K562 (cell line): ENCODE data around the gene TNNT2. TPM values are rescaled to one million over a fixed set of nuclear protein-coding genes. Genes with fewer than 3 reads are reported as not detected.

ENCODE experiments used
- UBTF ChIP-seq, 2 experiments: IDR thresholded peaks; 2 replicates each; pipeline ENCODE4 v1.6.1; 2012; ENCODE audit warnings: improper control_type of control experiment in 2 of 2, low read depth in 2 of 2, low read length in 2 of 2, borderline replicate concordance in 1 of 2
- ZFP30 ChIP-seq: fragments of 250-450 bp; sonication (Bioruptor Pico); IDR thresholded peaks from 2 replicates; pipeline ENCODE4 v1.8.0; 2022; ENCODE audit warnings: moderate library complexity, mild to moderate bottlenecking, inconsistent platforms, borderline replicate concordance
- ZNF512 ChIP-seq: IDR thresholded peaks from 2 replicates; pipeline ENCODE4 v1.6.1; 2016; ENCODE audit warnings: missing genetic modification characterization, missing compliant biosample characterization
- polyA plus RNA-seq, 8 experiments: library from polyadenylated mRNA; depleted of rRNA in 4 of 8; stranded (reverse) in 5 of 8; unstranded in 3 of 8; fragments of >200 nt; fragmentation: Nextera tagmentation in 2 of 8; fragmentation: Illumina TruSeq in 1 of 8; extraction: Ambion mirVana in 2 of 8; extraction: Trizol in 1 of 8; gene quantifications; 2 replicates each; pipeline versions ENCODE4 v1.2.1 to v1.2.3, GENCODE V29; 2011 to 2014; ENCODE audit warnings: inconsistent platforms in 1 of 8, missing spikeins in 1 of 8
- total RNA-seq, 7 experiments: library from RNA; depleted of rRNA in 6 of 7; stranded (reverse); fragments of >200 nt in 6 of 7; fragmentation: Illumina TruSeq in 2 of 7; extraction: Trizol in 2 of 7; gene quantifications; 2 replicates each; pipeline versions ENCODE4 v1.2.1 to v1.2.3, GENCODE V29; 2011 to 2021; ENCODE audit warnings: low replicate concordance in 1 of 7
- TF ChIP-seq, protein P1 (sequence below): fragments of 450-650 bp; IDR thresholded peaks from 2 replicates; pipeline ENCODE4 v1.6.1; 2016; ENCODE audit warnings: antibody characterized with exemption
- TF ChIP-seq, protein P2 (sequence below): sonication (generic); formaldehyde crosslinking; IDR thresholded peaks from 2 replicates; pipeline ENCODE4 v1.8.0; 2023; ENCODE audit warnings: mild to moderate bottlenecking, missing genetic modification reagents
- TF ChIP-seq, protein P3 (sequence below), 3 experiments: IDR thresholded peaks in 2 of 3; conservative IDR thresholded peaks in 1 of 3; 2 replicates each; pipeline ENCODE4 v1.5.1; 2011 to 2012; ENCODE audit warnings: low read length in 3 of 3, mild to moderate bottlenecking in 3 of 3, control low read depth in 2 of 3, improper control_type of control experiment in 1 of 3, inconsistent platforms in 1 of 3, low read depth in 1 of 3, mixed read lengths in 1 of 3, moderate library complexity in 1 of 3; ENCODE audit not compliant: insufficient read depth in 2 of 3

TNNT2 gene
- total and polyA plus RNA-seq, 9 of the 15 experiments (the other 6 are each of a cell fraction or from before 2014, with no cell fraction given): not detected

- no peak for TF ChIP-seq ZNF512 (tag)
- TF ChIP-seq ZFP30 (CRISPR knock-in tag): no peak
- TF ChIP-seq, protein P1, sequence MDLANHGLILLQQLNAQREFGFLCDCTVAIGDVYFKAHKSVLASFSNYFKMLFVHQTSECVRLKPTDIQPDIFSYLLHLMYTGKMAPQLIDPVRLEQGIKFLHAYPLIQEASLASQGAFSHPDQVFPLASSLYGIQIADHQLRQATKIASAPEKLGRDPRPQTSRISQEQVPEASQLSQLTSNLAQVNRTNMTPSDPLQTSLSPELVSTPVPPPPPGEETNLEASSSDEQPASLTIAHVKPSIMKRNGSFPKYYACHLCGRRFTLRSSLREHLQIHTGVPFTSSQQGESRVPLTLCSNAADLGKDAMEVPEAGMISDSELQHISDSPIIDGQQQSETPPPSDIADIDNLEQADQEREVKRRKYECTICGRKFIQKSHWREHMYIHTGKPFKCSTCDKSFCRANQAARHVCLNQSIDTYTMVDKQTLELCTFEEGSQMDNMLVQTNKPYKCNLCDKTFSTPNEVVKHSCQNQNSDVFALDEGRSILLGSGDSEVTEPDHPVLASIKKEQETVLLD: no peak
- TF ChIP-seq, protein P2, sequence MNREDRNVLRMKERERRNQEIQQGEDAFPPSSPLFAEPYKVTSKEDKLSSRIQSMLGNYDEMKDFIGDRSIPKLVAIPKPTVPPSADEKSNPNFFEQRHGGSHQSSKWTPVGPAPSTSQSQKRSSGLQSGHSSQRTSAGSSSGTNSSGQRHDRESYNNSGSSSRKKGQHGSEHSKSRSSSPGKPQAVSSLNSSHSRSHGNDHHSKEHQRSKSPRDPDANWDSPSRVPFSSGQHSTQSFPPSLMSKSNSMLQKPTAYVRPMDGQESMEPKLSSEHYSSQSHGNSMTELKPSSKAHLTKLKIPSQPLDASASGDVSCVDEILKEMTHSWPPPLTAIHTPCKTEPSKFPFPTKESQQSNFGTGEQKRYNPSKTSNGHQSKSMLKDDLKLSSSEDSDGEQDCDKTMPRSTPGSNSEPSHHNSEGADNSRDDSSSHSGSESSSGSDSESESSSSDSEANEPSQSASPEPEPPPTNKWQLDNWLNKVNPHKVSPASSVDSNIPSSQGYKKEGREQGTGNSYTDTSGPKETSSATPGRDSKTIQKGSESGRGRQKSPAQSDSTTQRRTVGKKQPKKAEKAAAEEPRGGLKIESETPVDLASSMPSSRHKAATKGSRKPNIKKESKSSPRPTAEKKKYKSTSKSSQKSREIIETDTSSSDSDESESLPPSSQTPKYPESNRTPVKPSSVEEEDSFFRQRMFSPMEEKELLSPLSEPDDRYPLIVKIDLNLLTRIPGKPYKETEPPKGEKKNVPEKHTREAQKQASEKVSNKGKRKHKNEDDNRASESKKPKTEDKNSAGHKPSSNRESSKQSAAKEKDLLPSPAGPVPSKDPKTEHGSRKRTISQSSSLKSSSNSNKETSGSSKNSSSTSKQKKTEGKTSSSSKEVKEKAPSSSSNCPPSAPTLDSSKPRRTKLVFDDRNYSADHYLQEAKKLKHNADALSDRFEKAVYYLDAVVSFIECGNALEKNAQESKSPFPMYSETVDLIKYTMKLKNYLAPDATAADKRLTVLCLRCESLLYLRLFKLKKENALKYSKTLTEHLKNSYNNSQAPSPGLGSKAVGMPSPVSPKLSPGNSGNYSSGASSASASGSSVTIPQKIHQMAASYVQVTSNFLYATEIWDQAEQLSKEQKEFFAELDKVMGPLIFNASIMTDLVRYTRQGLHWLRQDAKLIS (CRISPR knock-in tag): no peak
- TF ChIP-seq UBTF (IDR thresholded peaks at IDR 0.05; ENCODE audit: borderline replicate concordance in 1 of 2, low read depth in 2 of 2, low read length in 2 of 2): no peak
- TF ChIP-seq, protein P3, sequence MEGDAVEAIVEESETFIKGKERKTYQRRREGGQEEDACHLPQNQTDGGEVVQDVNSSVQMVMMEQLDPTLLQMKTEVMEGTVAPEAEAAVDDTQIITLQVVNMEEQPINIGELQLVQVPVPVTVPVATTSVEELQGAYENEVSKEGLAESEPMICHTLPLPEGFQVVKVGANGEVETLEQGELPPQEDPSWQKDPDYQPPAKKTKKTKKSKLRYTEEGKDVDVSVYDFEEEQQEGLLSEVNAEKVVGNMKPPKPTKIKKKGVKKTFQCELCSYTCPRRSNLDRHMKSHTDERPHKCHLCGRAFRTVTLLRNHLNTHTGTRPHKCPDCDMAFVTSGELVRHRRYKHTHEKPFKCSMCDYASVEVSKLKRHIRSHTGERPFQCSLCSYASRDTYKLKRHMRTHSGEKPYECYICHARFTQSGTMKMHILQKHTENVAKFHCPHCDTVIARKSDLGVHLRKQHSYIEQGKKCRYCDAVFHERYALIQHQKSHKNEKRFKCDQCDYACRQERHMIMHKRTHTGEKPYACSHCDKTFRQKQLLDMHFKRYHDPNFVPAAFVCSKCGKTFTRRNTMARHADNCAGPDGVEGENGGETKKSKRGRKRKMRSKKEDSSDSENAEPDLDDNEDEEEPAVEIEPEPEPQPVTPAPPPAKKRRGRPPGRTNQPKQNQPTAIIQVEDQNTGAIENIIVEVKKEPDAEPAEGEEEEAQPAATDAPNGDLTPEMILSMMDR (IDR thresholded peaks at IDR 0.05 in 2 of 3, conservative IDR thresholded peaks at IDR 0.05 in 1 of 3; ENCODE audit: insufficient read depth in 2 of 3, low read depth in 1 of 3, low read length in 3 of 3): no peak
These were observed 19.7 kb downstream of the TNNT2 start (continued) for GRCh38 chr1:201357636-201358348.
